Erythroblast (primary cell): ENCODE results near the gene COX19.

Source experiments
- DNase-seq, 2 experiments: peaks; one replicate each; lab custom pipeline; 2025; lab: John Stamatoyannopoulos, UW
- GATA1 ChIP-seq: IDR thresholded peaks from 2 replicates; pipeline ENCODE4 v1.6.1; 2011; ENCODE audit warnings: low read depth, mild to moderate bottlenecking, control low read depth, low read length, moderate library complexity
- POLR2A ChIP-seq: IDR thresholded peaks from 2 replicates; pipeline ENCODE4 v1.6.1; 2011; ENCODE audit warnings: mild to moderate bottlenecking, low read length

The COX19 gene, protein sequence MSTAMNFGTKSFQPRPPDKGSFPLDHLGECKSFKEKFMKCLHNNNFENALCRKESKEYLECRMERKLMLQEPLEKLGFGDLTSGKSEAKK

DNA sequence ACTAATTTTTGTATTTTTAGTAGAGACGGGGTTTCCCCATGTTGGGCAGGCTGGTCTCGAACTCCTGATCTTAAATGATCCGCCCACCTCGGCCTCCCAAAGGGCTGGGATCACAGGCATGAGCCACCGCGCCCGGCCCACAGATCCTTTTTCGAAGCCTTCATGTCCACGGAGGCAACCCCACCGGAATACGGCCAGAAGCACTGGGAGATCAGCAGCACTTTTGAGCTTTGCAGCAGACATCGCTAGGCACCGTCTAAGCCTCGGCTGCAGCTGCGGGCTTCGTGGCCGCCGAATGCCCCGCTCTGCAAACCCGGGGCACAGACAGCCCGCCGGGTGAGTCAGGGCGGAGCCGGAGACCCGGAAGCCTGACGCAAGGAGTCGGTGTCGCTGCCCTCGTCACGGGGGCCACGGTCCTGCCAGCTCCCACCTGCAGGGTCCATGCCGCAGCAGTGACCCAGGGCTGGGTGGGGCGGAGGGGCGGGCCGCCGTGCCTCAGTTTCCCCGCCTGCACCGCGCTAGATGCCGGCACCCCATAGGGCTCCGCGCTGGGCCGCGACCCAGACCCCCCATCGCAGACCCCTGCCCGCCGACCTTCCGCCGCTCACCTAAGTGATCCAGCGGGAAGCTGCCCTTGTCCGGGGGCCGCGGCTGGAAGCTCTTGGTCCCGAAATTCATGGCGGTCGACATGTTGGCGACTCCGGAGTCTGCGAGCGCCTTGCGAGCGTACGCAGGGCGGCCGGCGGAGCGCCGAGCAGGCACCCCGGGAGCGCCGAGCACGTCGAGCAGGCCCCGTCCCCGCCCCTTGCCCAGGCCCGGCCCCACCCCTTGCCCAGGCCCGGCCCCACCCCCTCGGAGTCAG is at the start of gene COX19:
Gene COX19 (minus strand): TSS at position 730 of the 862 bp plus-strand sequence. CDS start 40 bp downstream, at position 690.
- peak; percentile 94 to 96 for DNase-seq
- TF ChIP-seq POLR2A (peak; percentile 70), GATA1 (no peak)

DNA sequence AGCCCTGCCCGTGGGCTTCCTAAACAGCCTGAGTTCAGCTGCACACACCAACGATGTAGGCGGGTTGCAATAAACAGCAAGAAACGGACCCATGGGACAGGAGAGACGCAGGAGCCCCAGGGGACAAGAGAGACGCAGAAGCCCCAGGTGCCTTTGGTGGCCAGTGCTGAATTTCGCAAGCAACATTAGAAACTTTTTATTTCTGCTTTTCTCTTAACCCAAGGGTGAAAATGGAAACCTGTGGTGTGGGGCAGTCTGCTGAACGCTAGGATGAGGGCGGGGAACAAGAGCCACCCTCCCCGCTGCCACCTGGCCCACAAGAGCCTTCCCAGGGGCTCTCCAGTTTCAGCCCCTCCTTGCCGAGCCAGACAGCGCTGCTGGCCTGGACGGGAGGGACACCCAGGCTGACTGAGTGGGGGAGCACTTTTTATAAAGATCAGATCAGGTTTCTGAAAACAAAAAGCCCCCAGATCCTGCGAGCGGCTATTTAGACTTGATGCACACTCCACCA is 49.0 kb upstream of the COX19 start:
- no peak for DNase-seq
- TF ChIP-seq GATA1: no peak
- TF ChIP-seq POLR2A: no peak

DNA sequence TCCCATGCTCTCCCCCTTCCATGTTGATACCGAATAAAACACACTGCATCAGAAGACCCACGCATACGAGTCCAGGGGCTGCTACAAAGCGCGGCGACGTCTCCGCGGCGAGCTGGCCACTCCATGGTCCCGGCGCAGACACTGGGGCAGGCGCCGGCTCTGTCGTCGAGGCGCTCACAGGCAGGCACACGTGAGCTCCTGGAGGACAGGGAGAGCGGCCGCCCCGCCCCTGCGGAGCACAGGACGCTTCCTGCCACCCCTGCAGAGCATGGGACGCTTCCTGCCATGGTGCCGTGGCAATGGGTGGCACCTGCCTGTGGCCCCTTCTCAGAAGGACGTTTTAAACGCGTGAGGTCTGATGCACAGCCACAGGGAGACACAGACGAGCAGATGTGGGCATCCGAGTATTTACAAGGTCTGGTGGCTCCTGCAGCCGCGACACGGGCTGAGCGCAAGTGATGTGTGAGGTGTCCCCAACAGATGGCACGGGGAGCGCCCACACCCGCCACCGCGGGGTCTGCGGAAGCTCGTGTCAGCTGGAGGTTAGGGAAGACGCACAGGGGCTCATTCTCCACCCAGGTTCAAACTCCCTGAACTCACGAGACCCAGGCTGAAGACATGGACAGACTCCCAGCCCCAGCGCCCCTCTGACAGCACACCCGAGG is 47.6 kb upstream of the COX19 start:
- no peak for DNase-seq
- TF ChIP-seq POLR2A (no peak), GATA1 (no peak)

DNA sequence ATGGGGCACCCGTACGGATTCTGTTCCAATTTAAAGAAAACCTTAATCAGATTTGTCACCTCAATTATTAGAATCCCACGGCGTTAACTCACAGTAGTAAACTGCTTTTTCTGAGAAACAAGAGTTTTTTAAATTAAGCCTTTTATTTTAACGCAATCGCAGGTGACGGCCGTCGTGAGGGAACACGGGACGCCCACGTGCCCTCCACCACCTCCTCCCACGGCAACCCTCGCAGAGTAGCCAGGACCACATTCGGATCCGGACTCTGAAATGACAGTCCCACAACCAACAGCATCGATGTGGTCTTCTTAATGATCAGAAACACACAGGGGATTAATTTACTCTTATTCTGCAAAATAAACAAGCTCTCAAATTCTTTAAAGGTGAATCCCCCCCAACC is 47.0 kb upstream of the COX19 start:
- DNase-seq: no peak
- no peak for TF ChIP-seq GATA1
- TF ChIP-seq POLR2A: no peak

DNA sequence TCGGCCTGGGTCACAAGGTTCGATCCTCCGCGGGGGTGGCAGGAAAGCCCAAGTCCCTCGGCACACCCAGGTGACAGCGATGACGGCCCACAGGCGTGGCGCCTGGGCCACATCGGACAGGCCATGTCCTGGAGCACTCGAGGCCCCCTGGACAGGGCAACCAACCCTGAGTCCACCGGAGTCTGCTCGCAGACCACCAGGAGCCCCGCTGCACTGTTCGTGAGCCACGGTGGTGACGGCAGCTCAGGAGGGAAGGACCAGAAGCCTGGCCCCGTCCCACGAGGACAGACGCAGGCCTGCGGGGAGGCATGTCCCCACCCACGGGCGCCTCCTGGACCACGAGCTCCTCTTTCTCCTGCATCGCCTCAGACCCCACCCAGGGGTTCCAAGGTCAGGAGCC is 46.6 kb upstream of the COX19 start:
- TF ChIP-seq POLR2A (no peak), GATA1 (no peak)
- no peak for DNase-seq

DNA sequence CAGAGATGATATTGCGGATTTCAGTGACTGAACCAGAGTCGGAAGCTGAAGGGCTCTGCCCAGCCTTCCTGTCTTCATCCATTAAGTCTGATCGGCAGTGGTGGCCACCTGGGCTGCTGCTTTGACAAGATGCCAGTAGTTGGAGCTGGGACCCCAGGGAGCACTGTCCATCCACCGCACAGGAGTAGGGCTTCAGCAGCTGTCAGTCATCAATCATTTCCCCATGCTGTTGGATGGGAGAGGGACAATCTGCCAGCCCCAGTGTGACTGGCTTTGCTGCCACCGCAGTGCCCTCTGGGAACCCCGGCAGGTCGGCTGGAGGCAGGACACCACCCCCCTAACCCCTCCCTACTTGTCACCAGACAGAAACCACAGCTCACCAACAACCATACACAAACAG is 46.0 kb upstream of the COX19 start:
- TF ChIP-seq GATA1: no peak
- DNase-seq: no peak

DNA sequence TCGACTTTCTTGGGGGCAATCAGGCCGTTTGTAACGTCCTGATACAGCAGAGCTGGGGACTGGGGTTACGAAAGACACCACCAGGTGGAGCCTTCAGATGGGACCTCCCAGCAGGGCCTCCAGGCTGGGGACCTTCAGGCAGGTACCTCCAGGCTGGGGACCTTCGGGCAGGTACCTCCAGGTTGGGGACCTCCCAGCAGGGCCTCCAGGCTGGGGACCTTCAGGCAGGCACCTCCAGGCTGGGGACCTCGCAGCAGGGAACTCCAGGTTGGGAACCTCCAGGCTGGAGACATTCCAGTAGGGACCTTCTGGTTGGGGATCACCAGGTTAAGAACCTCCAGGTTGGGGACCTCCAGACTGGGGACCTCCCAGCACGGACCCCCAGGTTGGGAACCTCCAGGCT is 45.5 kb upstream of the COX19 start:
- DNase-seq: peak; percentile 22 to 40
- no peak for TF ChIP-seq GATA1
- no peak for TF ChIP-seq POLR2A

DNA sequence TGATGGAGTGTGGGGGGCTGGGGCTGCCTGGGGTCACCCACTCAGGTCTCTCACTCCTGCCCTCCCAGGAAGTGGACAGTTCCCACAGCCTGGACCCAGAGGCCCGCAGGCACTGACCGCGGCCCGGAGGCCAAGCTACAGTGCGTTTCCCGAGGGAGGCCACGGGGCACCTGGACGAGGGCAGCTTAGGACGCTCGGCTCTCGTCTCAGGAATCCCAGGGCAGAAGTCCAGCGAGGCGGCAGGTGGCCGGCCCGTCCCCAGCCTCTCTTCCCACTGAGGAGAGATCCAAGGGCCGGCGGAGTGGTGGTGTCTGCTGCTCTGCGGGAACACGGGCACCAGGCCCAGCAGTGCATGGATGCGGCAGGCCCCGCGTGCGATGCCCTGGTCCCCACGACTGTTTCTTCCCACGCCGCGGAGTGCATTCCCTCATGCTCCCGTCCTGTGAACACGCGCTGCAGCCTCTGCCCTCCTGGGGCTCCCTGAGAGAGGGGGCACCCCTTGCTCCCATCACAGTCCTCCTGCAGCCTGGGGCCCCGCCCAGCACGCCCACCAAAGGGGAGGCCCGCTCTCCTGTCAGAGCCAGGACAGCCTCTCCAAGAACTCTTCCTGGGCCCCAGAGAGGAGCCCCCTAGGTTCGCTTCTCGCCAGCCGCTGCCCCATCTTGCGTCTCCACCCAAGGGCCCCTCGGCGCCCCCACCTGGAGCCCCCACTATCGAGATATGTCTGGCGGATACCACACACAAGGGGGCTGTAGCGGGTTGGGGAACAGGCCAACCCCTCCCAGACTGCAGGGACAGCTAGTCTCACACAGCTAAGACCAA is 44.7 kb upstream of the COX19 start:
- TF ChIP-seq GATA1 (no peak), POLR2A (no peak)
- no peak for DNase-seq

DNA sequence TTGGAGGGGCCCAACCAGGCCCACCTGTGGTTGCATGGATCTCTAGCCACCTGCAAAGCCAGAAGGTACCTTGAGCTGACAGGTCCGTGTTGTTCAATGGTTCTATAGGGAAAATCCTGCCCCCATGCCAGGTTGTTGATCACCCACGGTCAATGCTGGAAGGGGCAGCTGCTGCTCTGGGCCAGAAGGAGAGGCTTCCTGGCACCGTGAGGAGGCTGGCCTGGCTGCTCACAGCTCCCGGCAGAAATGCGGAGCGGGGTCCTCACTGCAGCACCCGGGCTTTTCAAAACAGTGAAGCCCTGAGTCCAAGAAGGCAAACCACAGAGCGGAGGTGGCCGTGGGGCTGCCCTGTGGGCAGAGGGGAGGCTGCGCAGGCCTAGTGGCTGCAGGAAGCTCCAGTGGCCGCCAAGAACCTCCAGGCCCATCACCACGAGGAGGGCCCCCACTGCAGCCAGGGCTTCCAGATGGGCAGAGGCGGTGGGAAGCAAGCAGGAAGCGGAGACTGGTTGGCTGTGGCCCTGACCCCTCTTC is 44.0 kb upstream of the COX19 start:
- no peak for DNase-seq
- TF ChIP-seq GATA1: no peak
- TF ChIP-seq POLR2A: no peak

DNA sequence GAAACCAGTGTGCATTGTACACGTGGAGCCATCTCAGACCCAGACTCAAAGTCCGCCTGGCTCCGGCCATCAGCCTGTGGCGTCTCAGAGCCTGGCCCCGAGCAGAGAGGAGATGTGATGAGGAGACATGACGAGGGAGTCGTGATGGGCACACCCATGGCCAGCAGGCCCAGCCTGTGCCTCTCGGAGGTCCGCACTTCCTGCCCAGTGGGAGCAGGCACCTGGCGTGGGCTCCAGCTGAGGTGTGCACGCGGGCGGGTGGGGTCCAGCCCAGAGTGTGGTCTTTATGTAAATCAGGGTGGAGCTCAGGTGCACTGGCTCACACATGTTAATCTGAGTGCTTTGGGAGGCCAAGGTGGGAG is 43.0 kb upstream of the COX19 start:
- TF ChIP-seq GATA1 (no peak), POLR2A (no peak)
- DNase-seq: no peak

DNA sequence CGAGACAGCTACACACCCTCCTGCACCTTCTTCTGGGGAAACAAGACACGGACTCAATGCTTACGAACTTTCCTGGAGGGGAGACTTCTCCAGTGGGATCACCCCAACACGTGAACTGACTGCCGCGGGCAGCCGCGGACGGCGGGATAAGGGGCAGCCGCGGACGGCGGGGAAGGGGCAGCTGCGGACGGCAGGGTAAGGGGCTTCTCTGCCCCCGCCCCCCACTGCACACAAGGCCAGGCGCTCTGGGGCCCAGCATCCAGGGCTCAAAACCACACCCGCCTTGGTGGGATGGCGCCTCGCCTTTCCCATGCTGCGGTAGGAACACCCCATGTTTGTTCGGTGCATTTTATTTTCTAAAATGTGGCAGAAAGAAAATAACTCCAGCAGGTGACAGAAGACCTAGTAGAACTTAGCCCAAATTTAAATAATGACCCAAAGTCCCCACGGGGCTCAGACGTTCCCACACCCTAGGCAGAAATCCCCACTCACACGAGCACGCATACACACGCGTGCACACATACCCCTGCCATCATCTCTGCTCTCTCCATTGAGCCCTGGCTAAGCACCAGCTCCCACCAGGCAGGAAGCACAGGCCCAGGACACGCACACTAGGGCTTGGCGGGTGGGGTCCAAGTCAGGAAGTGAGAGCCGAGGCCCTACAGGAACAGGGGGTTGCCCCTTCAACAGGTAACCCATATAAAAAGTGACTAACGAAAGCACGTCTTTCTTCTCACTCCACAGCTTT is 42.4 kb upstream of the COX19 start:
- TF ChIP-seq GATA1 (no peak), POLR2A (no peak)
- DNase-seq: no peak

DNA sequence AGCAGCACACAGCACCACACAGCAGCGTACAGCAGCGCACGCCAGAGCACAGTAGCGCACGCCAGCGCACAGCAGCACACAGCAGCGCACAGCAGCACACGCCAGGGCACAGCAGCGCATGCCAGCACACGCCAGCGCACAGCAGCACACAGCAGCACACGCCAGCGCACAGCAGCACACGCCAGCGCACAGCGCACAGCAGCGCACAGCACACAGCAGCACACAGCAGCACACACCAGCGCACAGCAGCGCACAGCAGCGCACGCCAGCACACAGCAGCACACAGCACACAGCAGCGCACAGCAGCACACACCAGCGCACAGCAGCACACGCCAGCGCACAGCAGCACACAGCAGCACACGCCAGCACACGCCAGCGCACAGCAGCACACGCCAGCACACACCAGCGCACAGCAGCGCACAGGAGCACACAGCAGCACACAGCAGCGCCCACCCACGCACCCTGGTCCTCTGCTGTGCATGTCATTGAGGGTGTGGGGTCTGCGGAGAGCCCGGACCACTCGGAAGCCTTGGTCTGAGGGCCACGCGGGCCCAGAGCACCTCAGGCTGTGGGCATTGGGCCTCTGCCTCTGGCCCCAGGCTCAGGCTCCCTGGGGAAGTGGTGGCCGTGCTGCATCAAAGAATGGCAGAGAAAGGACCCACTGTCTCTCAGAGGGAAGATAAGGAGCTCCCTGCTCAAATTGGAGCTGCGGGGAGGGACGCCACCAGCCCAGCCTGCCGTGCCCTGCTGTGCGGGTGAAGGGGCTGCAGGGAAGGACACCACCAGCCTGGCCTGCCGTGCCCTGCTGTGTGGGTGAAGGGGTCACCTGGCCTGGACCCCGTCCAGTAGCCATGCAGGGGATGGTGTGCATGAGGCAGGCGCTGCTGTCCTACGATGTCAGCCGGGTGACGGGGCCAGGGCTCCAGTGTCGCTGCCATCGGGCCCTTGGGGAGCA is 41.5 kb upstream of the COX19 start:
- TF ChIP-seq GATA1: no peak
- TF ChIP-seq POLR2A: no peak
- DNase-seq: no peak
